Naive thymus-derived CD4-positive, alpha-beta T cell (primary cell): ENCODE data around the gene CMPK1. TPM values are rescaled to one million over a fixed set of nuclear protein-coding genes. Genes with fewer than 3 reads are reported as not detected.

ENCODE experiments used
- ATAC-seq: fragments of 150-1000 bp; cut with Tn5 transposase; 2 replicates; pipeline ENCODE4 v1.10.0; 2021; ENCODE audit warnings: mild to moderate bottlenecking, moderate library complexity
- CTCF ChIA-PET: fragments of 350-600 bp; sonication (Branson Sonifier 250); formaldehyde crosslinking; loops from one replicate; lab custom pipeline; 2021; ENCODE audit warnings: antibody characterized with exemption; lab: Charles Lee
- POLR2A ChIA-PET: fragments of 350-600 bp; sonication (Branson Sonifier 250); formaldehyde crosslinking; loops from one replicate; lab custom pipeline; 2021; ENCODE audit warnings: antibody characterized with exemption, inconsistent platforms; lab: Charles Lee
- DNase-seq, 9 donors: peaks; one replicate each; pipeline versions ENCODE4 v3.0.0 to v3.0.0-alpha.2; 2020 to 2022; ENCODE audit warnings: mixed read lengths in 1 of 9
- H3K27ac ChIP-seq: one replicate; pipeline ENCODE4 v1.7.0; 2013; ENCODE audit warnings: mild to moderate bottlenecking, low read depth, low read length, moderate library complexity
- H3K27me3 ChIP-seq, 2 donors: one replicate each; pipeline ENCODE4 v1.7.0; 2013; ENCODE audit warnings: low read length in 2 of 2, mild to moderate bottlenecking in 2 of 2, moderate library complexity in 2 of 2; ENCODE audit not compliant: control insufficient read depth in 2 of 2, insufficient read depth in 2 of 2
- H3K36me3 ChIP-seq, 3 experiments: 1 replicate in 2 of 3; 2 replicates in 1 of 3; pipeline ENCODE4 v1.7.0; 2013; ENCODE audit warnings: low read length in 3 of 3, mild to moderate bottlenecking in 3 of 3, moderate library complexity in 1 of 3; ENCODE audit not compliant: insufficient read depth in 3 of 3, control insufficient read depth in 2 of 3
- H3K4me1 ChIP-seq, 2 donors: one replicate each; pipeline ENCODE4 v1.7.0; 2013; ENCODE audit warnings: low read length in 2 of 2, mild to moderate bottlenecking in 2 of 2, moderate library complexity in 1 of 2; ENCODE audit not compliant: control insufficient read depth in 2 of 2, insufficient read depth in 2 of 2
- H3K4me3 ChIP-seq: 2 replicates; pipeline ENCODE4 v1.7.0; 2013; ENCODE audit warnings: mild to moderate bottlenecking, low read length
- H3K9me3 ChIP-seq, 3 experiments: 1 replicate in 2 of 3; 2 replicates in 1 of 3; pipeline ENCODE4 v1.7.0; 2013; ENCODE audit warnings: low read length in 3 of 3; ENCODE audit not compliant: control insufficient read depth in 2 of 3
- H3K27ac Mint-ChIP-seq, 9 donors: one replicate each; pipeline ENCODE4 v1.8.0; 2020 to 2022; ENCODE audit warnings: mixed read lengths in 9 of 9, mild to moderate bottlenecking in 8 of 9, moderate library complexity in 5 of 9, inconsistent platforms in 2 of 9
- H3K27me3 Mint-ChIP-seq, 5 donors: one replicate each; pipeline ENCODE4 v1.8.0; 2021 to 2022; ENCODE audit warnings: mixed read lengths in 5 of 5, mild to moderate bottlenecking in 1 of 5
- H3K36me3 Mint-ChIP-seq, 5 donors: one replicate each; pipeline ENCODE4 v1.8.0; 2020 to 2022; ENCODE audit warnings: mixed read lengths in 5 of 5, mild to moderate bottlenecking in 3 of 5, inconsistent platforms in 1 of 5
- H3K4me1 Mint-ChIP-seq, 7 donors: one replicate each; pipeline ENCODE4 v1.8.0; 2020 to 2022; ENCODE audit warnings: mixed read lengths in 7 of 7, mild to moderate bottlenecking in 3 of 7, inconsistent platforms in 1 of 7
- H3K4me3 Mint-ChIP-seq, 10 donors: one replicate each; pipeline ENCODE4 v1.8.0; 2020 to 2022; ENCODE audit warnings: mild to moderate bottlenecking in 10 of 10, mixed read lengths in 10 of 10, moderate library complexity in 6 of 10, inconsistent platforms in 2 of 10
- H3K9me3 Mint-ChIP-seq, 11 donors: one replicate each; pipeline ENCODE4 v1.8.0; 2020 to 2022; ENCODE audit warnings: mixed read lengths in 11 of 11, mild to moderate bottlenecking in 4 of 11, inconsistent platforms in 1 of 11, moderate library complexity in 1 of 11
- intact Hi-C, 2 donors: fragments of 100-400 bp; cut with micrococcal nuclease; formaldehyde crosslinking; loops; one replicate each; pipeline ENCODE4 v1.15.1; 2023
- polyA plus RNA-seq, 2 donors: library from polyadenylated mRNA; unstranded; fragments of 300-500 nt; fragmentation: Illumina TruSeq; gene quantifications; one replicate each; pipeline ENCODE4 v1.2.3, GENCODE V29; 2021
- total RNA-seq, 6 experiments: library from RNA in 5 of 6; stranded (reverse) in 5 of 6; gene quantifications; 1 replicate in 5 of 6; 2 replicates in 1 of 6; pipeline ENCODE4 v1.2.3 and lab custom pipeline; 2021 to 2026

The CMPK1 gene
- total and polyA plus RNA-seq, 7 experiments from 2014 or later = 83.2 to 159 (median 134) TPM

DNA sequence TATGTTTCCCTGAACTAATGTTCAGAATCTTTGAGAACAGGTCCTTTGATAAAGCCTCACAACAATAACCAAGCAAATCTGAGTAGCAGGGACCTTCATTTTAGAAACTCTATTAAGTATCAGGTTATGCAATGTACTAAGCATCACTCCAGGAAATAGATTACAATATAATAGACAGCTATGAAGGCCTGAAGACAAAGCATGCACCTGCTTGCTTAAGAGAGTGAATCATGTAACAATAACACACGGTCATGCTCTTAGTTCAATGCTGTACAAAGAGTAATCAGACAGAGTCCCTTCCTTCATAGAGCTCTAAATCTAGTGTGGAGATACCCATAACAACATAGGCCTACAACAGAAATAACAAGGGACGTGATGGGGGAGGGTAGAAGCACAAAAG lies 8.1 kb upstream of the CMPK1 start:
- Mint-ChIP-seq H3K27me3 (no peaks in the 10 kb centered on the region), H3K4me1 (no peaks in the 10 kb centered on the region), H3K9me3 (no peaks in the 10 kb centered on the region), H3K36me3 (peaks cover 0 to 5% (median 0%) of the 10 kb centered on the region in 5 donors), H3K27ac (no peak overlapping the region), H3K4me3 (no peak overlapping the region)
- H3K9me3 ChIP-seq = no peaks in the 10 kb centered on the region
- no peaks in the 10 kb centered on the region for H3K27me3 ChIP-seq
- POLR2A ChIA-PET = no interaction called here
- no peak for ATAC-seq
- H3K4me3 ChIP-seq = no peak overlapping the region
- no peaks in the 10 kb centered on the region for H3K36me3 ChIP-seq
- CTCF ChIA-PET = no interaction called here
- intact Hi-C loops = no loop called here
- no peaks in the 10 kb centered on the region for H3K4me1 ChIP-seq
- H3K27ac ChIP-seq = no peak overlapping the region
- DNase-seq = no peak

DNA sequence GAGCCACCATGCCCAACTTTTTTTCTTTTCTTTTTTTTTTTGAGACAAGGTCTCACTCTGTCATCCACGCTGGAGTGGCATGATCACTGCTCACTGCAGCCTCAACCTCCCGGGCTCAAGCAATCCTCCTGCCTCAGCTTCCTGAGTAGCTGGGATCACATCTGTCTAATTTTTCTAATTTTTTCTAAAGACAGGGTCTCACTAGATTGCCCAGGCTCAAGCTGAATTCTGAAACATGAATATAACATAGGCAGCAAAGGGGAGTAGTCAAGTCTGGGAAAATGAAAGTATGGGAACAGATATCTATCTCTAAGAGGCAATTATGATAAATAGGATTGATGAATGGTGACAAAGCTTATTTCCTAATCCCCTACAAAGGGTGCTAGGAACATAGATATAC lies 7.3 kb upstream of the CMPK1 start:
- Histone ChIP-seq H3K4me1 (no peaks in the 10 kb centered on the region), H3K9me3 (no peaks in the 10 kb centered on the region), H3K27ac (no peak overlapping the region), H3K27me3 (no peaks in the 10 kb centered on the region), H3K4me3 (no peak overlapping the region), H3K36me3 (no peaks in the 10 kb centered on the region)
- Mint-ChIP-seq H3K9me3 (no peaks in the 10 kb centered on the region), H3K4me1 (no peaks in the 10 kb centered on the region), H3K27me3 (no peaks in the 10 kb centered on the region), H3K36me3 (peaks cover 0 to 5% (median 0%) of the 10 kb centered on the region in 5 donors), H3K4me3 (no peak overlapping the region), H3K27ac (no peak overlapping the region)
- ATAC-seq (no peak), DNase-seq (no peak)
- ChIA-PET POLR2A (no interaction called here), CTCF (no interaction called here)
- intact Hi-C loops = no loop called here

DNA sequence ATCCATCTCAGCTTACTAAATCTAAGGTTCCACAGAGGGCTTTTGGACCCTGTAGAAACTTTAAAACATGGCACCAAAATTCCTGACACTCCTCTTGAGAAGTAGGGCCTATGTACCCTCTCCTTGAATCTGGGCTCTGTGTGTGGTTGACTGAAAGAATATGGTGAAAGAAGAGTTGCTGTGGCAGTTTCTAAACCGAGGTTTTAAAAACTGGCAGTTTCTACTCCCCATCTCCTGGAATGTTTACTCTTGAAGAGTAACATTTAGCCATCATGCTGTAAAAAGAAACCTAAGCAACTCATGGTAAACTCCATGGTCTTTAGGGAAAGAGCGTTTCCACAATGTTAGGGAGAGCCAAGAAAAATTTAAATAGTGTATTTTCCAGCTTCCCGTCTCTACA lies 4.6 kb upstream of the CMPK1 start:
- H3K27me3 Mint-ChIP-seq = no peaks in the 10 kb centered on the region
- peaks cover 0 to 5% (median 0%) of the 10 kb centered on the region in 5 donors for H3K36me3 Mint-ChIP-seq
- no peak overlapping the region for H3K4me3 Mint-ChIP-seq
- Histone ChIP-seq H3K9me3 (no peaks in the 10 kb centered on the region), H3K4me1 (peaks cover 0 to 6% of the 10 kb centered on the region in 2 donors), H3K36me3 (no peaks in the 10 kb centered on the region), H3K27ac (no peak overlapping the region), H3K27me3 (no peaks in the 10 kb centered on the region), H3K4me3 (no peak overlapping the region)
- intact Hi-C loops = no loop called here
- DNase-seq (no peak), ATAC-seq (no peak)
- ChIA-PET POLR2A (interaction anchor here (1.5 kb wide), 1 partner anchor 15 kb away, joined by 4 read pairs; the partner anchor contains the start of gene STIL), CTCF (no interaction called here)
- no peaks in the 10 kb centered on the region for H3K9me3 Mint-ChIP-seq
- no peaks in the 10 kb centered on the region for H3K4me1 Mint-ChIP-seq
- peak overlapping the region in 1 of 9 donors; percentile 61 for H3K27ac Mint-ChIP-seq

DNA sequence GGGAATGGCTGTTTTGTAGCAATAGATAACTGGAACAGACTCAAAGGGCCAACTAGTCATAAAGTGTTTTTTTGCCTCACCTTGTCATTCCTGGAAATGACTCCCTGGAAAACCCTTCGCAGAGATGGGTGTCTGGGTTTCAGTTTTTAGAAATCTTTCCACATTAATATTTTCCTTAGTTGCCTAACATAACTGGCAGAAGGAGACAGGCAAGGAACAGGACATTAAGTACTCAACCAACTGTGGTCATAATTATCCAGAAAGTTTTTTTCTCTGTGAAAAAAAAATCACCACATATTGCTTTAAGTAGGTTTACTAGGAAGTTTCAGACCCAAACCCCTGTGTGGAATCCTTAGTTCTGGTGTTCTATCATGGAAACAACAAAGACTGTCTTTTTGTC lies 3.4 kb upstream of the CMPK1 start:
- H3K4me3 ChIP-seq = no peak overlapping the region
- peaks cover 5 to 11% (median 6%) of the 10 kb centered on the region in 7 donors for H3K4me1 Mint-ChIP-seq
- H3K36me3 ChIP-seq = peaks cover 0 to 3% (median 0%) of the 10 kb centered on the region in 3 experiments
- H3K4me1 ChIP-seq = peaks cover 6 to 14% of the 10 kb centered on the region in 2 donors
- no peak overlapping the region for H3K4me3 Mint-ChIP-seq
- CTCF ChIA-PET = interaction anchor here (0.5 kb wide), 1 partner anchor 12 kb away, joined by 6 read pairs; no protein-coding TSS in a partner anchor
- ATAC-seq = no peak
- no peak overlapping the region for H3K27ac Mint-ChIP-seq
- H3K9me3 Mint-ChIP-seq = no peaks in the 10 kb centered on the region
- no peak overlapping the region for H3K27ac ChIP-seq
- no peaks in the 10 kb centered on the region for H3K9me3 ChIP-seq
- H3K27me3 ChIP-seq = no peaks in the 10 kb centered on the region
- DNase-seq = no peak
- POLR2A ChIA-PET = no interaction called here
- intact Hi-C loops = loop anchor here in 1 of 2 donors (5.0 kb wide), 3 partner anchors 613 to 1988 kb away; partner anchors contain the start of genes EFCAB14, GPBP1L1, MUTYH and TMEM69
- no peaks in the 10 kb centered on the region for H3K27me3 Mint-ChIP-seq
- peaks cover 0 to 5% (median 0%) of the 10 kb centered on the region in 5 donors for H3K36me3 Mint-ChIP-seq

DNA sequence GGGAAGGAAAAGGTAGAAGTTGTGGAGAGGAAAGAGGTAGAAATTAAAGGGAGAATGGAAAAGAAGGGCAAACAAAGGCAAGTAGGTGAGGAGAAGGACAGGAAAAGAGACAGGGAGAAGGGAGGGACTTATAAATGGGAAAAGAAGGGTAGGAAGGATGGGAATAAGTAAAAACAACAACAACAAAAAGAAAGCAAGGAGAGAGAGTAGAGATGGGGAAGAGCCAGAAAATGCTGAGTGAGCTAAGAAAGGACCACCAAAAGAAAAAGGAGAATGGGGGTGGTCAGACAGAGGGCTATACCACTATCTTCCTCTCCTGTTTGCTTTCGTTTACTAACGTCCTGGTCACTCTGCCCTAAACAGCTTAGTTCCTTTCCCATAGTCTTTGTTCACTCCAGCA lies 1.7 kb upstream of the CMPK1 start:
- intact Hi-C loops = loop anchor here in 1 of 2 donors (5.0 kb wide), 3 partner anchors 615 to 1990 kb away; partner anchors contain the start of genes EFCAB14, GPBP1L1, MUTYH and TMEM69
- POLR2A ChIA-PET = interaction anchor here (1.1 to 3.4 kb wide), 2 partner anchors 14 to 18 kb away, joined by 4 to 35 read pairs; partner anchors contain the start of gene STIL
- Mint-ChIP-seq H3K4me3 (peak overlapping the region in 5 of 10 donors; percentile 14 to 77 (median 59)), H3K9me3 (no peaks in the 10 kb centered on the region), H3K27ac (no peak overlapping the region), H3K27me3 (no peaks in the 10 kb centered on the region), H3K36me3 (peaks cover 0 to 5% (median 0%) of the 10 kb centered on the region in 5 donors), H3K4me1 (peaks cover 12 to 22% (median 17%) of the 10 kb centered on the region in 7 donors)
- CTCF ChIA-PET = no interaction called here
- ATAC-seq = no peak
- H3K4me3 ChIP-seq = no peak overlapping the region
- no peaks in the 10 kb centered on the region for H3K9me3 ChIP-seq
- H3K36me3 ChIP-seq = peaks cover 0 to 3% (median 0%) of the 10 kb centered on the region in 3 experiments
- peaks cover 6 to 16% of the 10 kb centered on the region in 2 donors for H3K4me1 ChIP-seq
- H3K27me3 ChIP-seq = no peaks in the 10 kb centered on the region
- no peak for DNase-seq
- H3K27ac ChIP-seq = no peak overlapping the region

DNA sequence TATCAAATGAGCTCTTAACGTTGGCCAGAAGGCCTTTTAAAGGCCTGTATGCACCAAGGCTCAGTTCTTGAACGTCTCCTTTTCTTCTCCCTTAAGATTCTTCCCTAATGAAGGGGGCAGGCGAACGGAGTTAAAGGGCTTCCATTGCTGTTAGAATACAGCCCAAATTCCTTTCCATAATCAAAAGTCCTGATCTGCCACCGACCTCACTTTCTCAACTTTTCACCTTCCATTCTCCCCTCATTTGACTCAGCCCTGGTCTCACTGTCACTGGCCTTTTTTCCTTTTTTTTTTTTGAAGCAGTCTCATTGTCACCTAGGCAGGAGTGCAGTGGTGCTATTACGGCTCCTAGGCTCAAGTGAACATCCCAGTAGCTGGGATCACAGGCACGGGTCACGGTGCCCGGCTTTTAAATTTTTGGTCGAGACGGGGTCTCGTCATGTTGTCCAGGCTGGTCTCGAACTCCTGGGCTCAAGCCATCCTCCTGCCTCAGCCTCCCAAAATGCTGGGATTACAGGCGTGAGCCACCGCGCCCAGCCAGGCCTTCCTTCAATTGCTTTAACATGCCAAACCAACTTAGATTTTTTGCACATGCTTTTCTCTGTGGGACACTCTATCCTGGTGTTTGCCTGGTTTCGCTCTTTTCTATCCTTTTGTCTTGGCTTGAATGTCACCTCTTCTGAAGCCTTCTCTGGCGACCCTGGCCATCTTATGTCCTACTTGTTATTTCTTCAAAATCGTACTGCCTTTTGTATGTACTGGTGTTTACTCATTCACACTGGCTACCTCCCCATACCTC lies 612 bp upstream of the CMPK1 start:
- intact Hi-C loops = loop anchor here in 1 of 2 donors (5.0 kb wide), 3 partner anchors 616 to 1991 kb away; partner anchors contain the start of genes EFCAB14, GPBP1L1, MUTYH and TMEM69
- H3K4me3 ChIP-seq = peak overlapping the region; percentile 87
- DNase-seq = peak in 1 of 9 donors; percentile 5

More for the DNA sequence above, 612 bp upstream of the CMPK1 start:
- no peaks in the 10 kb centered on the region for H3K9me3 ChIP-seq
- ATAC-seq = no peak
- H3K27ac ChIP-seq = peak overlapping the region; percentile 92
- H3K27ac Mint-ChIP-seq = no peak overlapping the region
- no peaks in the 10 kb centered on the region for H3K27me3 Mint-ChIP-seq
- ChIA-PET CTCF (interaction anchor here (0.6 to 1.5 kb wide), 3 partner anchors 9 to 19 kb away, joined by 3 to 4 read pairs (median 3); partner anchors contain the start of gene STIL), POLR2A (interaction anchor here (1.1 to 3.4 kb wide), 5 partner anchors 9 to 105 kb away, joined by 4 to 35 read pairs (median 5); partner anchors contain the start of genes FOXD2 and STIL)
- peaks cover 0 to 5% (median 0%) of the 10 kb centered on the region in 5 donors for H3K36me3 Mint-ChIP-seq
- H3K36me3 ChIP-seq = peaks cover 0 to 3% (median 0%) of the 10 kb centered on the region in 3 experiments
- no peak overlapping the region for H3K4me3 Mint-ChIP-seq
- H3K4me1 ChIP-seq = peaks cover 6 to 16% of the 10 kb centered on the region in 2 donors
- no peaks in the 10 kb centered on the region for H3K27me3 ChIP-seq
- H3K9me3 Mint-ChIP-seq = no peaks in the 10 kb centered on the region
- peaks cover 12 to 26% (median 17%) of the 10 kb centered on the region in 7 donors for H3K4me1 Mint-ChIP-seq
